ENCODE data around the gene MRTFB. TPM values are rescaled to one million over a fixed set of nuclear protein-coding genes. Genes with fewer than 3 reads are reported as not detected.

The MRTFB gene
- total RNA-seq, 4 donors from 2014 or later: 37.8 to 82.7 (median 47.9) TPM

DNA sequence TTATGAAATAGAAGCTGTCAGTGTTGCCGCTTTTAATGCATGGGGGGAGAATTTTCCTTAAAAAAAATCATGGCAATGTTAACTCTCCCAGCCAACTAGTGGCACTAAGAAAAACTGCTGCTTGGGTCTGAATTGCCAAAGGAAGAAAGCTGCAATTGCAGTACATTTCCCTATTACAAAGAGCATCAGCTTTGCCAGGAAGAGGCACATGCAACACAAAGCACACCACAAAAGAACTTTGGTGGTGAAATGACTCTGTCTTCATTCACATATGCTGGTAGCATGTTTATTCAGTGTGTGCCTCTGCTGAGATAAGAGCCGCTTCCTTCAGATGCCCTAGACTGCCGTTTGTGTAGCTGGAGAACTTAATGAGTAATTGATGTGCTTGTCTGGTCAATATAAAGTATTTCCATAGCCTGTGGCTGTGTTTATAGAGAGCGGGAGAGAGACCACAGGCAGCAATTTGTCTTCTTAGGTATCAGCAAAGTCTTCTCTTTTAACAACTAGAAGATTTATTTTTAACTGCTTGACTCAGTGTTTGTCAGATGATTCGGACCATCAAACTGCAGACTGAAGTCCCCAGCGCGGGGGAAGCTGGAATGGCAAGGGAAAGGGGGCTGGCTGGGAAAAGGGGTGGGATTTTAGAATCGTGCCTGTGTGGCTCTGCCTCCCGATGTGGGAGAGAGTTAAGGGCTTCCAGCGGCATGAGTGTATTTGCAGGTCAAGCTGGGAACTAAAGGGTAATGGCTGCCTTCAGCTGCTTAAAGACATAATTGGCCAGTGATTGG lies 115.1 kb downstream of the MRTFB start:
- WGBS, 2 donors (ENCODE audit: low coverage in 1 of 2): 21 to 58% methylated on average over 2 to 10 of the region's 10 CpGs
- intact Hi-C loops (cut with DNase I; ENCODE audit: low total_unique reads): no loop called here

DNA sequence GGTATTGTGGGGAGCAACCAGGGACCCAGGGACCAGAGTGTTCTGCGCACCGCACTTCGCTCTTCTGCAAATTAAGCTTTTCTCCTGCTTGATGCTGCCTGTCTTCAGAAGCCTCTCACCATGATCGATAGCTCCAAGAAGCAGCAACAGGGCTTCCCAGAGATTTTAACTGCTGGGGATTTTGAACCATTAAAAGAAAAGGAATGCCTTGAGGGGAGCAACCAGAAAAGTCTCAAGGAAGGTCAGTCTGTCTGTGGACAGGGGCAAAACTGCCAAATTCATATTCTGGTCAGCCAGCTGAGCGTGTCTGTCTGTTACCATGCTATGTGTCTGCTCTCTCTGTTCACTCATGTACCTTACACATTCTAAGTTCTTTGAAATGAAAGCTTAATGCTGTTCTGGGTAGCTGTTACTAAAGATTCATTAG lies 115.7 kb downstream of the MRTFB start:
- no peak for DNase-seq
- Histone ChIP-seq H3K27me3 (no peaks in the 10 kb centered on the region), H3K36me3 (no peaks in the 10 kb centered on the region), H3K4me3 (peak overlapping the region in 3 of 4 donors; percentile 0 to 33 (median 8)), H3K27ac (peak overlapping the region; percentile 18 to 60 (median 40)), H3K9me3 (no peaks in the 10 kb centered on the region), H3K4me1 (peaks cover 0 to 11% (median 2%) of the 10 kb centered on the region in 4 donors)
- TF ChIP-seq POLR2AphosphoS5 (IDR thresholded peaks at IDR 0.05): no peak
- TF ChIP-seq, protein P1, sequence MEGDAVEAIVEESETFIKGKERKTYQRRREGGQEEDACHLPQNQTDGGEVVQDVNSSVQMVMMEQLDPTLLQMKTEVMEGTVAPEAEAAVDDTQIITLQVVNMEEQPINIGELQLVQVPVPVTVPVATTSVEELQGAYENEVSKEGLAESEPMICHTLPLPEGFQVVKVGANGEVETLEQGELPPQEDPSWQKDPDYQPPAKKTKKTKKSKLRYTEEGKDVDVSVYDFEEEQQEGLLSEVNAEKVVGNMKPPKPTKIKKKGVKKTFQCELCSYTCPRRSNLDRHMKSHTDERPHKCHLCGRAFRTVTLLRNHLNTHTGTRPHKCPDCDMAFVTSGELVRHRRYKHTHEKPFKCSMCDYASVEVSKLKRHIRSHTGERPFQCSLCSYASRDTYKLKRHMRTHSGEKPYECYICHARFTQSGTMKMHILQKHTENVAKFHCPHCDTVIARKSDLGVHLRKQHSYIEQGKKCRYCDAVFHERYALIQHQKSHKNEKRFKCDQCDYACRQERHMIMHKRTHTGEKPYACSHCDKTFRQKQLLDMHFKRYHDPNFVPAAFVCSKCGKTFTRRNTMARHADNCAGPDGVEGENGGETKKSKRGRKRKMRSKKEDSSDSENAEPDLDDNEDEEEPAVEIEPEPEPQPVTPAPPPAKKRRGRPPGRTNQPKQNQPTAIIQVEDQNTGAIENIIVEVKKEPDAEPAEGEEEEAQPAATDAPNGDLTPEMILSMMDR (IDR thresholded peaks at IDR 0.05): no peak
- no peak for TF ChIP-seq EP300 (IDR thresholded peaks at IDR 0.05; ENCODE audit: low read depth)
- no peak for TF ChIP-seq POLR2A (IDR thresholded peaks at IDR 0.05)
- intact Hi-C loops (cut with DNase I; ENCODE audit: low total_unique reads): no loop called here
- in situ Hi-C loops (cut with MboI; ENCODE audit: low pct_ligation_motif_present in 1 of 4, low pct_unique_long_range_greater_than_20kb in 1 of 4, low sequenced_read_pairs in 3 of 4): no loop called here
- WGBS, 2 donors (ENCODE audit: low coverage in 1 of 2): 85% methylated on average over 5 of the region's 5 CpGs; no CpG with 5 or more reads in 1 of the 2 donors

More for the DNA sequence above, 115.1 kb downstream of the MRTFB start:
- TF ChIP-seq EP300 (IDR thresholded peaks at IDR 0.05; ENCODE audit: low read depth): no peak
- TF ChIP-seq, protein P1 (IDR thresholded peaks at IDR 0.05): peak; percentile 35 to 49 (median 39)
- H3K4me1 ChIP-seq: peaks cover 0 to 11% (median 2%) of the 10 kb centered on the region in 4 donors
- no peaks in the 10 kb centered on the region for H3K9me3 ChIP-seq
- peak overlapping the region; percentile 26 to 60 (median 40) for H3K27ac ChIP-seq
- in situ Hi-C loops (cut with MboI; ENCODE audit: low pct_ligation_motif_present in 1 of 4, low pct_unique_long_range_greater_than_20kb in 1 of 4, low sequenced_read_pairs in 3 of 4): no loop called here
- no peak for DNase-seq
- H3K4me3 ChIP-seq: peak overlapping the region in 3 of 4 donors; percentile 0 to 33 (median 8)
- H3K27me3 ChIP-seq: no peaks in the 10 kb centered on the region
- H3K36me3 ChIP-seq: no peaks in the 10 kb centered on the region

DNA sequence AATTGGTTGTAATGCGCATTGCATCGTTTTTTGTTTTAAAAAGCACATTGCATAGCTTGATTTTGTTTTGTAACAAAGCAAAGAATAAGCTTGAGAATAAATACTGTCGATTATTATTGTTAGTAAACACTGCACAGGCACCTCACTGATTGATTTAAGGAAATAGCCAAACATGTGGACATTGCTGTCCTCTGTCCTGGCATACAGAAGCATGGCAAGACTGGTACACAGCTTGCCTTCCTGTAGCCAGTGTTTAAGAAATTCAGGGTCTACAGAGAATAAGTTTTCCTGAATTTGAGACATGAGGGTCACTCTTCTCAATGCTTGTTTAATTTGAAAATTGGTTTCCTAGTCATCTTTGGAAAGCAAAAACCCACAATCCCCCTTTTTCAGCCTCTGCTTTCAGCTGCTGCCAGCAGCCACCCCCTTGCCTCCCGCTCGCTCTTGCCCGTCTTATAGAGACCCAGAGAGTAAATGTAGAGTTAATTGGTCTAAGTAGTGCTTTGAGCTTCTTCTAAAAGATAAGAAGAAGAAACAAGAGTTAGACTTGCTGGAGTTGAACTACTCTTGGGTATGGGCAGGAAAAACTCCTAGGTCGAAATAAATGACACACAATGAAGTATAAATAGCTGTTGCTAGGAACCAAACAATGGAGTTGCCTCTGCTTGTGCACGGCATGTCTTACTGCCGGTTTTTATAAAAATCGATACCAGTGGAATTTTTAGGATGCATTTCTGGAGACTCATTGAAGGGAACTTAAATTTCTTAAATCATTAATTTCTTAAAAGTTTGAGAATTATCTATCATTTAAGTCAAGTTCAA lies 116.6 kb downstream of the MRTFB start:
- H3K27ac ChIP-seq: peak overlapping the region; percentile 18 to 49 (median 24)
- peak overlapping the region in 1 of 4 donors; percentile 33 for H3K4me3 ChIP-seq
- peaks cover 0 to 11% (median 2%) of the 10 kb centered on the region in 4 donors for H3K4me1 ChIP-seq
- intact Hi-C loops (cut with DNase I; ENCODE audit: low total_unique reads) (no loop called here), in situ Hi-C loops (cut with MboI; ENCODE audit: low pct_ligation_motif_present in 1 of 4, low pct_unique_long_range_greater_than_20kb in 1 of 4, low sequenced_read_pairs in 3 of 4) (no loop called here)
- WGBS, 2 donors (ENCODE audit: low coverage in 1 of 2): 80 to 92% methylated on average over 9 to 10 of the region's 10 CpGs
- H3K36me3 ChIP-seq: no peaks in the 10 kb centered on the region
- TF ChIP-seq POLR2A (IDR thresholded peaks at IDR 0.05) (no peak), POLR2AphosphoS5 (IDR thresholded peaks at IDR 0.05) (no peak), EP300 (IDR thresholded peaks at IDR 0.05; ENCODE audit: low read depth) (no peak)
- TF ChIP-seq, protein P1 (IDR thresholded peaks at IDR 0.05): no peak
- no peaks in the 10 kb centered on the region for H3K27me3 ChIP-seq
- no peaks in the 10 kb centered on the region for H3K9me3 ChIP-seq
- DNase-seq: no peak

DNA sequence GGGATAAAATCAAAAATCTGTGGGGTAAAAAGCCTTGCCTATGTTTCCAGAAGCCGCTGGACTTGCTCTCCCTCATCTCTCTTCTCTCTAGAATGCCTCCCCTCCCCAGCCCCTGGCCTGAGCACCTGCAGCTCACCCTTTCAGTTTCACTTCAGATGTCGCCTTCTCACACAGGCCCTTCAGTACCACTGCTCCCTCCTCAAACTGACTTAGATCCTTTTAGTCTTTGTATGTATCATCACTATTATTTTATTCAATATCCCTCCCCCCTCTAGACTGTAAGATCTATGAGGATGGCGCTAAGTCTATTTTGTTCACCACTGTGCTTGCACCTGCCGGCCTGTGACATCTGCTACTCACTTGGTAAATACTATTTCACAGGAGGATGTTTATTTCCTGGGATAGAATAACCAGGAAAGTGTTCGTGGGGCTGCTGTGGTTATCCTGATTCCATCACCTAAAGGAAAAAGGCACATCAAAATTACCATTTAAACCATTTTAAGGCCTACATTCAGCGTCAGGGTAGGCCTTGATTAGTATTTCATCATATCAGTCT lies 122.3 kb downstream of the MRTFB start:
- TF ChIP-seq POLR2AphosphoS5 (IDR thresholded peaks at IDR 0.05) (no peak), POLR2A (IDR thresholded peaks at IDR 0.05) (no peak), EP300 (IDR thresholded peaks at IDR 0.05; ENCODE audit: low read depth) (no peak)
- TF ChIP-seq, protein P1 (IDR thresholded peaks at IDR 0.05): no peak
- H3K4me1 ChIP-seq: peaks cover 0 to 2% (median 0%) of the 10 kb centered on the region in 4 donors
- no peak overlapping the region for H3K4me3 ChIP-seq
- H3K27me3 ChIP-seq: no peaks in the 10 kb centered on the region
- intact Hi-C loops (cut with DNase I; ENCODE audit: low total_unique reads) (no loop called here), in situ Hi-C loops (cut with MboI; ENCODE audit: low pct_ligation_motif_present in 1 of 4, low pct_unique_long_range_greater_than_20kb in 1 of 4, low sequenced_read_pairs in 3 of 4) (no loop called here)
- peak overlapping the region in 1 of 4 donors; percentile 8 for H3K27ac ChIP-seq
- no peaks in the 10 kb centered on the region for H3K9me3 ChIP-seq
- peak; percentile 45 for DNase-seq
- no peaks in the 10 kb centered on the region for H3K36me3 ChIP-seq
- WGBS, 2 donors (ENCODE audit: low coverage in 1 of 2): 53 to 62% methylated on average over 6 of the region's 6 CpGs
